Stimulated activated CD4-positive, alpha-beta T cell treated with anti-CD3 and anti-CD28 coated beads, Interleukin-2, amount 100 ng/mL, for 48 hours (primary cell): ENCODE data around the gene STARD6.
"Not testable (repeated sequence)": the region's sequence is repeated elsewhere in the genome, so short reads cannot be mapped to it uniquely, and the experiment has no call there.

Experiments
- DNase-seq, 2 donors: peaks; one replicate each; pipeline ENCODE4 v3.0.0-alpha.2; 2020

Gene STARD6

DNA sequence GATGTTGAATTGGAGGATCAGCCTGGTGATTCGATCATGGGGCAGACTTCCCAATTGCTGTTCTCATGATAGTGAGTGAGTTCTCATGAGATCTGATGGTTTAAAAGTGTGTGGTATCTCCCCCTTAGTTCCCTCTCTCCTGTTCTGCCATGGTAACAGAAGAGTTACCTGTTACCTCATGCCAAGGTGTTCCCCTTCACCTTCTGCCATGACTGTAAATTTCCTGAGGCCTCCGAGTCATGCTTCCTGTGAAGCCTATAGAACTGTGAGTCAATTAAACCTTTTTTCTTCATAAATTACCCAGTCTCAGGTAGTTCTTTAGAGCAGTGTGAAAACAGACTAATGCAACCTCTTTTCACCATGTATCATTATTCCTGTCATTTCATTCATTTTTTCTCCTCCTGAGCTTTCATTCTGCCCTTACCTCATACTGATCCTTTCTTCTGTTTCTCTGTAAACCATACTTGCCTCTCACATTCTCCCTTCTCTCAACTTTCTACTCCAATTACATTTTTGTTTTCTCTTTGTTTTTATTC lies 22.0 kb downstream of the STARD6 start:
- no peak for DNase-seq

DNA sequence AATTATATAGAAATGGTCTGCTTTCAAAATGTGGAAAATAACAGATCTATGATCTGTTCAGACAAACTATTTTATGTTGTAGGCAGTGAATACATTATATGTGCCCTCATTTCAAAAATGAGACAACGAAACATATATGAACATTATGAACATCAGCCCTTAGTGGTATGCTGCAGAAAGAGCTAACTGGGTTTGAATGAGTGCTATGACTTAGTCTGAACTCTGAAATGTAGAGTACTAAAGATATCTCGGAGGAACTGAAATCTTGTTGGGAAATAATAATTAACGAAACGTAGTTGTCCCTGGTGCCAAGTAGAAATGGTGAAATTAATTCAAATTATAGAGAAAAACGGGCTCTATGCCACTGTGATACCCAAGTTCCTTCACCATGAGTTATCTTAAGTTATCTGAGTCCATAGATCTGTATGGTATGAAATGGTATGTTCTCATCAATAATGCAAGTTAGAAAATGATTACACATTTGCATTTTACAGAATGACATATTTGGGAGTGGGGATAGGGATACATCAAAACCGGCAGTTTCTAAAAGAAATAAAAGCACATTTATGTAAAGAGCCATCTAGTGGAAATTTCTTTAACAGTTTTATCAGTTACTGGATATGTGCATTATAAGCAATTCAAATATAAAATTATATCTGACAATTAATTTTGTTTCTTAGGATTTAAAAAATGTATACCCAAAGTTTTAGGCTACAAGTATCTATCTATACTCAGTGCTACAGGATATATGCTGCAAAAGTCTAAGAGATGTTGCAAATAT lies 26.7 kb downstream of the STARD6 start:
- DNase-seq = no peak

DNA sequence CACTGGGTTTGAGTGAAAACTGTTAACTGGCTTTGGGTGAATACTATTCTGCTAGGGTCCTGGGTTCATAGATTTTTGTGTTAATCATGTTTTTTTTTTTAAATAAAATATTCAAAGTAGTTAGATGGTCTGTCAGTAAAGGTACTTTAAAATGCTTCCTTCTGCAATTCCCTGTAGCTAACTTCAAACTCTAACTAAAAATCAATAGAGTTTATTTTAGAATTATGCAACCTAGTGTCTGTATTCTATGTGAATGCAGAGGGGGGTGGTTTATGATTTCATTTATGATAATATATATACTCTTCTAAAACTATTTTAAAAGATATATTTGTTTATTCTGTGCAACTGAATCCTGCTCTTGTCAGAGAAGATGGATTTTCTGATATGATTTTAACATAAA lies 27.9 kb downstream of the STARD6 start:
- DNase-seq = no peak

DNA sequence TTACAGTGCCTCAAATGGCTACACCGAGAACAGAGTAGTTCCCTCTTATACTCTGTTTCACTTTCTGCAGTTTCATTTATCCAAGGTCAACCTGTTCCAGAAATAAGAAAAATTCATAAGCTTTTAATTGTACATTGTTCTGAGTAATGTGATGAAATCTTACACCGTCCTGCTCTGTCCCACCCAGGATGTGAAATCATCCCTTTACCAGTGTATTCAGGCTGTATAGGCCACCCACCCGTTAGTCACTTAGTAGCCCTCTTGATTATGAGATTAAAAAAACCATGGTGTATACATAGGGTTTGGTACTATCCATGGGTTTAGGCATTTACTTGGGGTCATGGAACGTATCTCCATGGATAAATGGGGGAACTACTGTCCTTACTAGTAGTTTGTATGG lies 29.8 kb downstream of the STARD6 start:
- no peak for DNase-seq

DNA sequence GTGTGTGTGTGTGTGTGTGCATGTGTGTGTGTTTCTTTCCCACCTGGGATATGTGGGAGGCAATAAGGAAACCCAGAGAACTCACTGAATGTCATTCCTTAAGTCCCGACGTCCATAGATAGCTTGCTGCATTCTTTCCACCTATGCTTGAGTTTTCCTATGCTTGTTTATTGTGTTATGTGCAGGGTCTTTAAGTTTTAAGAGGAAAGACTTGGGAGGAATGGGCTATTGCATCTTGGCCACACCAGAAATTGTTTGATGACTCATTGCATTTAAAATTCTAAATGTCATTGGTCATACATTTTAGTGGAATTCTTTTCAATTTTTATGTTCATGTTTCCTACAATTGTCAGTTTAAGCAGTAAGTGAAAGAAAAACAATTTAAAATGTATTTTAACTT lies 33.7 kb downstream of the STARD6 start:
- no peak for DNase-seq

DNA sequence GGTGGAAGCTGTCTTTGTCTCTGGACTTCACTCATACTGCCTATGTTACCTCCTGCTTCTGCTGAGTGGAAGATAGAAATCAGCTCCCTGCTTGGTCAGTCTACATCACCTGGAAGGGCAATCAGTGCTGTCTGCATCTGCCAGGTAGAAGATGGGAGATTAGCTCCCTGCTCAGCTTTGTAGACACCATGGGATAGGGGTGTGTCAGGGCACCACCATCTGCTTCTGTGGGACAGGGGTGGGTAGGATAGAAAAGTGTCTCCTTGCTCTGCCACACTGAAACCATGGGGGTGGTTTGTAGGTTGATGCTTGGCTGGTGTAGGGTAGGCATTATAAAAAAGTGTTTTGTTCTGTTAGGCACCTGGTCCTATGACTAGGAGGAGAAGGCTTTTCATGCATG lies 34.1 kb downstream of the STARD6 start:
- DNase-seq = no peak

DNA sequence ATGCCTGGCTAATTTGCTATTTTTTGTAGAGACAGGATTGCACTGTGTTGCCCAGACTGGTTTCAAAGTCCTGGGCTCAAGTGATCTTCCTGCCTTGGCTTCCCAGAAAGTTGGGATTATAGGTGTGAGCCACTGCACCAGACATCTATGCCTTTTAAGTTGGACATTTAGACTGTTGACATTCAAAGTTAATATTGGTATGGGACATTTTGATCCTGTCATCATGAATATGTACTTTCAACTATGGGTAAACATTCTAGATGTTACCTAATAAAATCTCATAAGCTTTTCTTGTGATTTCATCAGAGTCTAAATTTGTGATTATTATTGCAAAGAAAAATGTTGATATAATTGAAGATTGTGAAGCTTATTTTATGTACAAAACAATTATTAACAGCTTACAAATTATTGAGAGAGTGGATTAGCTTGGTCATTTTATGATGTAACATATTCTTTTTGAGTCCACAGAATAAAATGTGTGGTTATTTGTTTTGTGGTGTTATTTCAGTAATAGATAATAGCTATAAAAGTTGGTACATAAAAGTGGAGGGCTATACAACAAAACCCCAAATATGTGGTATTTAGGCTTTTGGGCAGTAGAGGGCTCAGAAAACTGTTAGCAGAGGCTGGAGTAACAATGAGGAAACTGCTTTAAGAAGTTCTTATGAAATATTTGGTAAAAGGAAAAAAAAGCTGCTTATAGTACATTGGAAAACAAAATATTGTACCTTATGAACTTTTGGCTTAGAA lies 41.4 kb downstream of the STARD6 start:
- no peak for DNase-seq

DNA sequence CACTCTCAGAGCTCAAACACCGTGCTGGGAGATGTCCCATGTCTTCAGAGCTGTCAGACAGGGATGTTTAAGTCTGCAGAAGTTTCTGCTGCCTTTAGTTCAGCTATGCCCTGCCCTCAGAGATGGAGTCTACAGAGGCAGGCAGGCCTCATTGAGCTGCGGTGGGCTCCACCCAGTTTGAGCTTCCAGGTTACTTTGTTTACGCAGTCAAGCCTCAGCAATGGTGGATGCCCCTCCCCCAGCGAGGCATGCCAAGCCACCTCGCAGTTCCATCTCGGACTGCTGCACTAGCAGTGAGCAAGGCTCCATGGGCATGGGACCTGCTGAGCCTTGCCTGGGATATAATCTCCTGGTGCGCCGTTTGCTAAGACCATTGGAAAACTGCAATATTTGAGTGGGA lies 48.1 kb downstream of the STARD6 start:
- DNase-seq = not testable (repeated sequence)

DNA sequence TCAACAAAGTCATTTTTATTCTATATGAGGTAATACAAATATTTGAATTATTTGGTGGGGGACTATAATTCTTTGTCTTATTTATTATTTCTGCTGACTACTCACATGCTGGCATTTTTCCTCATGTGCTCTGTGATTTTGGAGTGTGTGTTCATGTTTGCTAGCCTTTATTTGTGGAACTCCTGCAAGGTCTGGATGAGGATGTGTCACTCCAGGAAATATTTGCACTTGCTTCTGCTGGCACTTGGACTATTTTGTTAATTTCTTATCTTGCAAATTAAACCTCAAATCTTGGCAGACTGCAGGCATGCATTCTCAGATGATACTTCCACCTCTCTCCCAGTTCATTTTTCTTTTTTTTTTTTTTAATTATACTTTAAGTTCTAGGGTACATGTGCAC lies 54.2 kb downstream of the STARD6 start:
- DNase-seq = no peak

DNA sequence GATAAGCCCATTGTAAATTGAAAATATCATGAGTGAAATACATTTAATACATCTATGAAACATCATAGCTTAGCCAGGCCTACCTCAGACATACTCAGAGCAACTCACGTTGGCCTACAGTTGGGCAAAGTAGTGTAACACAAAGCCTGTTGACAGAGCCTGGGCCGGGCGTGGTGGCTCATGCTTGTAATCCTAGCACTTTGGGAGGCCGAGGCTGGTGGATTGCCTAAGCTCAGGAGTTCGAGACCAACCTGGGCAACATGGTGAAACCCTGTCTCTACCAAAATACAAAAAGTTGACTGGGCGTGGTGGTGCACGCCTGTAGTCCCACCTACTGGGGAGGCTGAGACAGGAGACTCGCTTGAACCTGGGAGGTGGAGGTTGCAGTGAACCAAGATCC lies 58.7 kb downstream of the STARD6 start:
- not testable (repeated sequence) for DNase-seq

DNA sequence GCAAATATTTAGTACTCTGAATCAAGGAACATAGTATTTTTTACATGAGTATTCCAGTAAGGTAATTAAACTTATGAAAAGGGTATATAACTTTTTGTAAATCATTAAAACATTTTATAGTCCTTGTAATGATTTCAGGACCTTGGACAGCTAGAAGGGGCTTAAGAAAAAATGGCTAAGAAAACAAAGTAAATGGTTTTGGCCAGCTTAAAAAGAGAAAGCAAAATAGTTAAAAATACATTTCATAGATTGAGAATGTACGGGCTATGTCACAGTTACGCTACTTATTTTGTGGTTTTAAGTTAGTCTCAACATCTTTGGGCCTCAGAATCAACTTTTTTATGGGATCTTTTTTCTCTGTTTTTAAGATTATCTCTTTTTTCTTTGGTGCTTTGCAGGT lies 61.6 kb downstream of the STARD6 start:
- DNase-seq = no peak

DNA sequence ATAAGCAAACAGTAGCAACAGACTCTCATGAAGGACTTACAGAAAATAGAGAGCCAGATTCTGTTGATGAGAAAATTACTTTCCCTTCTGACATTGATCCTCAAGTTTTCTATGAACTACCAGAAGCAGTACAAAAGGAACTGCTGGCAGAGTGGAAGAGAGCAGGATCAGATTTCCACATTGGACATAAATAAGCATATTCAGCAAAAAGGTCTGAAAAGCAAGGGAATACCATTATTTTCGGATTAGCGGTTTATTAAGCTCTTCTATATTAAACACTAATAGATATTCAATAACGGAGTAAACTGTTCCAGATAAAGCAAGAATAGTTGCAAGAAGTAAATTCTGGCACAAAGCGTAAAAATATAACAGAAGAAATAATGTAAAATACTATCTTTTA lies 63.4 kb downstream of the STARD6 start:
- DNase-seq = no peak

DNA sequence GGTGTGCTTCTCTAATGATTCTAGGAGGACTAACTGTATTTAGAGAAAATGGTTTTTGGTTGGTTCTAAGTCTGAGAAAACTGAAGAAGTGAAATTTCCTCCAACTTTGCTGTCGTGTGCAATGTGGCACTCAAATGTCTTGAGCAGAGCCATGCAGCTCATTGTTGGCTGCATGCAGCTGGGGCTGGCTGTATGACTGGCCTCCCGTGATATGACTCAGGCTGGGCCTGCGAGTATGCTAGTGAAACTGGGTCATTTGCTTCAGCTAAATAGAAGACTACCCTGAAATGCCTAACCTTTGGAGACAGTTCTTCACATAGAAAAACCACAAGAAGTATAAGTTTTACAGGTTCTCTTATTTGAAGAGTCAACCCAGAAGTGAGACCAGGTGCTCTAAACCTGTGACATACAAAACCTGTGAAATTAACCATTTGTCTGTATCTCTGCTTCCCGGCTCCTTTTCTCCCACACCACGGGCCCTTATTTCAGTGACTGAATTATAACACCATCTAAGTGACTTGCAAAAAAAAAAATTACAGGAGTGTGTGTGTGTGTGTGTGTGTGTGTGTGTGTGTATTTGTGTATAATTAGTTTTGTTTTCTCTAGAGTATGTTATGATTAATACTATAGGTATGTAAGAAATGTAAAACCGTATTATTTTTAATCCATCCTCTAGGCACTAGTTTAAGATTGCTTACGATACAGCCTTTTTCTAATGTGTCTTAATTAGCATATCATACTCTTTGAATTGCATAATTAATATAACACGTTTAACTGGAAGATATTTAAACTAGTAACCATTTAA lies 72.5 kb downstream of the STARD6 start:
- DNase-seq = peak; percentile 53 to 59

DNA sequence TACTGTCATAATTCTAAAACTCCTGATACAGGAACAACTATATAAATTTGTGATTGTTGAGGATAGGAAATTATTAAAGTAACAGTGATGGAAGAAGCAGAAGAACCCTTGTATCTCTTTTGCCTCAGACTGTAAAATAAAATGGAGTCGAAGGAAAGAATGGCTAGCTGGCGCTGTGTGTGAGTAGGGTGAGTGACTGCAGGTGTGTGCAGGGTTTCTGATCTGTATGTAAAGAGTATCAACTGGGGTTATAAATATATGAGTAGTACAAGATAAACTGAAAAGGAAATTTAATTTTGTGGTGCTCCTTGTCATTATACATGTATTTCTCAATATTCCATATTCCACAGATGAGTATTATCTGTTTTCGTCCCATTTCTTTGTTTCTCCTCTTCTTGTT lies 73.1 kb downstream of the STARD6 start:
- no peak for DNase-seq

DNA sequence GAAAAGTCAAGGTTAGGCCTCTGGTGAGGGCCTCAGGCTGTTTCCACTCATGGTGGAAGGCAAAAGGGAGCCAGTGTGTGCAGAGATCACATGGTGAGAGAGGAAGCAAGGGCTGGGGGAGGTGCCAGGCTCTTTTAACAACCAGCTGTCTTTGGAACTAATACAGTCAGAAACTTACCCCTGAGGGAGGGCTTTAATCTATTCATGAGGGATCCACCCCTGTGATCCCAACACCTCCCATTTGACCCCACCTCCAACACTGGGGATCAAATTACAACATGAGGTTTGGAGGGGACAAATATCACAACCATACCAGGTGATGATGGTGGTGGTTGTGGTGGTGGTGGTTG lies 77.5 kb downstream of the STARD6 start:
- no peak for DNase-seq

DNA sequence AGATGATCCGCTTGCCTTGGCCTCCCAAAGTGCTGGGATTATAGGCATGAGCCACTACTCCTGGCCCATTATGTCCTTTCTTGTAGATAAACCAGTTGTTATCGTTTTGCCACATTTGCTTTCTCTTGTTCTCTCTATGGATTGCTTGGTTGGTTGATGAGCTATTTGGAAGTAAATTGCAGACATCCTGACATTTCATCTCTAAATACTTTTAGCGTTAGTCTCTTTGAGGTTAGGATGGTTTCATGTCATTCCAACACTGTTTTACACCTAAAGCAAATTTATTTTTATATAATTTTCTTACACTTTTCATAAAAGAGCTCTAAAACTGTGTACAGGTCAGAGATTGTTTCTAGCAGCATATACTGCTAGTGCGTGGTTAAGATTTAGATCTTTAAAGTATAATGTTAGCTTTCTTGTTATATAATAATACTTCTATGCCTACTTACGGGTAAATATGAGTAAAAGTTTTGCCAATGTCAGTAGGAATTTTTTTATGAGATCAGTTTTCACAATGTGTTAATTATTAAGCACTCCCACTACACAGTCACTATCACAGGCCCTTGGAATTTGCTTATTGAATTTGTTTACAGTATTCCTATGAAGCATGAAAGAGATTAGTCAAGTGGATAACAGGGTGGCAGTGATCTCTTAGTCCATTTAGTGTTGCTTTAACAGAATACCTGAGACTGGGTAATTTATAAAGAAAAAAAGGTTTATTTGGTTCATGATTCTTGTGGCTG lies 78.0 kb downstream of the STARD6 start:
- DNase-seq = no peak

DNA sequence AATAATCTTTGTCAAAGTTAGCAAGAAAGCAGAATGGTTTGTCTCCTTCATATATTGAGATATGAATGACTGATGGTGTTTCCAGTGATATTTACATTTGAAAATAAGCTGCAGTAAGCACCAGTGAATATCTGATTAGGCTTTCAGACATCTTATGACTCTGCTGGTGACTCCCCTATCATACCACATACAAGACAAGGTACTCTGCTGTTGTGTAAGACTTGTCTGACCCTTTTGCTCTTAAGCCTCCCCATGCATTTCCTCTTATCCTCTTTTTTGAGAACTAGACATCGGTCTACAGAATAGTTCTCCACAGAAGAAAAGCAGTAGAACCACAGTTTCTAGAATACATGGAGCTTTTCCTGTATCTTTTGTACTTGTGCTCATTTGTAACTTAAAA lies 79.0 kb downstream of the STARD6 start:
- no peak for DNase-seq

DNA sequence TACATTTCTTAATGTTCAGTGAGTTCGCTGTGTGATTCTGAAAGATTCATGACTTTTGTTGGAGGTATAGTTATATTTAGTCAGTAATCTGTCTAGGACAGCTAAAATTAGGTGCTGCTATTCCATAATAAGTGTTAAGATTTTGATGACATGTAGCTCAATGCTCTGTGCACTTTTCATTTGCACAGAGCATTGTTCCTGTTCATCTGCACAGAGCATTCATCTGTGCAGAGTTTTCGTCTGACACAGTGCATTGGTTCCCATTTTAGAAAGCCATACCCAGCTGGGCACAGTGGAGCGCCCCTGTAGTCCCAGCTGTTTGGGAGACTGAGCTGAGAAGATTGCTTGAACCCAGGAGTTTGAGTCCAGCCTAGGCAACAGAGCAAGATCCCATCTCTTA lies 79.8 kb downstream of the STARD6 start:
- DNase-seq = no peak
